ENCODE measurements around the gene TBXAS1.

The TBXAS1 gene

DNA sequence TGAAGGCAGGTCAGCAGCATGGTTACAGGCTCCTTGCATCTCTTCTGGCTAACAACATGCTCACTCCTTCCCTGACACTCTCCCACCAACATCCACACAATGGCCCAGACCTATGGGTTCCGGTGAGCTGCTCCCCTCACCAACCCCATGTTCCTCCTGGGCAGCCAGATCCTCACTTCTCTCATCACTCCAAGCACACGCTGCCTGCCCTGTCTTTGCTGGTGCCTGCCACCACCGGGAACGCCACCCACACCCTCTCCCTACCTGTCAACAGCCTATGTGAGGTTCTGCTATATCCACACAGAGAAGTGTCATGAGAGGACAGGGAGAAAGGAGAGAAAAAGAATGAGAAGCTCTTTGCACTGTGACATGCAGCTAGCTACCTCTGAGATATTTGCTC lies 219.1 kb downstream of the TBXAS1 start:
- Histone ChIP-seq H3K9me3 (ENCODE audit: control insufficient read depth, low read length) (no peaks in the 10 kb centered on the region), H3K27me3 (replicated peaks; ENCODE audit: control insufficient read depth, insufficient read depth, low read length) (no peaks in the 10 kb centered on the region), H3K4me1 (ENCODE audit: control insufficient read depth, insufficient read depth, low read length) (peaks cover 13% of the 10 kb centered on the region), H3K9ac (ENCODE audit: low read length) (no peak overlapping the region), H3K4me3 (ENCODE audit: low read length) (no peak overlapping the region), H3K36me3 (ENCODE audit: control insufficient read depth, insufficient read depth, low read length, severe bottlenecking) (peaks cover 10% of the 10 kb centered on the region)
- no peak for DNase-seq (ENCODE audit: low read depth)

DNA sequence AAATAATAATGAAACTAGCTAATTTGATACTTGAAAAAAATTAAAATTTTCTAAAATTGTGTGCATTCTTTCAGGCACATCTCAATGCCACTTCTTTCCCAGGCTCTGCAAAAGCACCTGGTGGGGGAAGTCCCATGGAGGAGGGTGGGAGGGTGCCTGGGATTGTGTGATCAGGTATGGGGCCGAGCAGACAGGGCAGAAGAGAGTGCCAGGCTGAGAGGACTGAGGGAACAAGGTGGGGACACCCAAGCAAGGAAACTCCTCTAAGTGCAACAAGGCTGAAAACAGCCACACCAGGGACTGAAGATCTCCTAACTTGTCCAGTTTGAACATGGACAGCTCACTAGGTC lies 219.9 kb downstream of the TBXAS1 start:
- Histone ChIP-seq H3K9ac (ENCODE audit: low read length) (no peak overlapping the region), H3K36me3 (ENCODE audit: control insufficient read depth, insufficient read depth, low read length, severe bottlenecking) (peaks cover 14% of the 10 kb centered on the region), H3K4me1 (ENCODE audit: control insufficient read depth, insufficient read depth, low read length) (peaks cover 13% of the 10 kb centered on the region), H3K9me3 (ENCODE audit: control insufficient read depth, low read length) (no peaks in the 10 kb centered on the region), H3K27me3 (replicated peaks; ENCODE audit: control insufficient read depth, insufficient read depth, low read length) (no peaks in the 10 kb centered on the region), H3K4me3 (ENCODE audit: low read length) (no peak overlapping the region)
- DNase-seq (ENCODE audit: low read depth): no peak

DNA sequence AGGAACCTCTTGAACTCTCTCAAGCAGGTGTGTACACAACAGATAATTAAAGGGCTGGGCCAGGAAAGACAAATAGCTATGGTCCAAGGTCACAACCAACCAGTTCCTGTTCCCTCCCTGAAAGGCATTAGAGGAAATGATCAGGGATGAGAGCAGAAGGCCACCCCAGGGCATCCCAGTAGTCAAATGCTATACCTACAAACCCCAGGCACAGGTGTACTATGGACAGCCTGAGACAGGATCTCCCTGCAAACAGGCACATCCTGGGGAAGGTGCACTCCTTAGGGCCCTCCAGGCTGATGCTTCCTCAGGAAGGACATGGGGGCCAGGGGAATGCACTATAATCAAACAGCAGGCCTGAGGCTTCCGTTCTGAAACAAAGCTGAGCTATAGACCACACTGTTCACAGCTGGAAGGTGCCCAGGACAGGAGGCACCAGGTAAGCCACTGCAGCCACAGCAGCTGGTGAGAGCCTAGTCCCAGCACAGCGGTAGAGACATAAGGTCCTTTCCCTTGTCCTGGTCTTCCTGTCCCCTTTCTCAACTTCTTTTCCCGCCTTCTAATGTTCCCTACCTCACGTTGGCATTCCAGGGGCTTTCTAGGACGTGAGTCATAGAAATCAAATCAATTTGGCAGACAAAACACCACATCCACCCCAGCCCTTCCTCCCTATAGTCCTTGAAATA lies 220.4 kb downstream of the TBXAS1 start:
- Histone ChIP-seq H3K36me3 (ENCODE audit: control insufficient read depth, insufficient read depth, low read length, severe bottlenecking) (peaks cover 18% of the 10 kb centered on the region), H3K4me3 (ENCODE audit: low read length) (no peak overlapping the region), H3K27me3 (replicated peaks; ENCODE audit: control insufficient read depth, insufficient read depth, low read length) (no peaks in the 10 kb centered on the region), H3K4me1 (ENCODE audit: control insufficient read depth, insufficient read depth, low read length) (peaks cover 13% of the 10 kb centered on the region), H3K9ac (ENCODE audit: low read length) (no peak overlapping the region), H3K9me3 (ENCODE audit: control insufficient read depth, low read length) (no peaks in the 10 kb centered on the region)
- DNase-seq (ENCODE audit: low read depth): no peak

DNA sequence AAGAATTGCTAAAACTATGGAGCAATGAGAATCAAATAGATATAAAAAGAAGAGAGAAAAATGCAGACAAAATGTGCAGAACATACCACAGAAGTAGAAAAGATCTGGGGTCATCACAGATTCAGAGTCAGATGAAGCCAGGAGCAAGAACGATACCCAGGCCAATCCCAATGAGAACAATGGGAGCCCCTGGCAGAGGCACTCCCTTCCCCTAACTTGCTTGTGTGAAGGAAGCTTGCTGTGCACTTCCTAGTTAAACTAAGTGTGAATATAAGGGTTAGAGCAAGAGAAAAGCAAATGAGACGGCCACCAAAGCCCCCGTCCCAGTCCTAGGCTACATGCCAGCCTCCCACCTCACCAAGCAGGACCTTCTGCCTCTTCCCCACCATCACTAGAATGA lies 221.0 kb downstream of the TBXAS1 start:
- no peak for DNase-seq (ENCODE audit: low read depth)
- Histone ChIP-seq H3K4me3 (ENCODE audit: low read length) (no peak overlapping the region), H3K4me1 (ENCODE audit: control insufficient read depth, insufficient read depth, low read length) (peaks cover 13% of the 10 kb centered on the region), H3K36me3 (ENCODE audit: control insufficient read depth, insufficient read depth, low read length, severe bottlenecking) (peaks cover 18% of the 10 kb centered on the region), H3K27me3 (replicated peaks; ENCODE audit: control insufficient read depth, insufficient read depth, low read length) (no peaks in the 10 kb centered on the region), H3K9ac (ENCODE audit: low read length) (no peak overlapping the region), H3K9me3 (ENCODE audit: control insufficient read depth, low read length) (no peaks in the 10 kb centered on the region)

DNA sequence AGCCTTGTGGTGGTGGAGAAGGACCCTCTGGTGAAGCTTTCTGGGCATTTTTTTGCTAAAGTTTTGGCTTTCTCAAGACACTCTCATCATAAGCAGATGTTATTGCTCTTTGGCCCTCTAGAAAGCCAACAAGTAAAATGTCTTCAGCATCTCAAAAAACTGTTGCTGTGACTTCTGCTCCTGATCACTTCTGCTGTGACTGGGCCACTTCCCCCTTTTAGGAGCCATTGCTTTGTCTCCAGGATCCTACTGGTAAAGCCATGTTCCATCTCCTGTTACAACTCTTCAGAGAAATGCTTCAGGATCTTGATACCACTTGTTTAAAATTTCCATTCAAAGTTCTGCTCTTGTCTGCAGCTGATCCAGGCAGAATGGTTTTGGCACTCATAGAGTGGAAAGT lies 222.8 kb downstream of the TBXAS1 start:
- H3K4me3 ChIP-seq (ENCODE audit: low read length): no peak overlapping the region
- H3K36me3 ChIP-seq (ENCODE audit: control insufficient read depth, insufficient read depth, low read length, severe bottlenecking): peaks cover 10% of the 10 kb centered on the region
- H3K4me1 ChIP-seq (ENCODE audit: control insufficient read depth, insufficient read depth, low read length): peaks cover 4% of the 10 kb centered on the region
- no peaks in the 10 kb centered on the region for H3K27me3 ChIP-seq (replicated peaks; ENCODE audit: control insufficient read depth, insufficient read depth, low read length)
- no peaks in the 10 kb centered on the region for H3K9me3 ChIP-seq (ENCODE audit: control insufficient read depth, low read length)
- no peak overlapping the region for H3K9ac ChIP-seq (ENCODE audit: low read length)
- no peak for DNase-seq (ENCODE audit: low read depth)

DNA sequence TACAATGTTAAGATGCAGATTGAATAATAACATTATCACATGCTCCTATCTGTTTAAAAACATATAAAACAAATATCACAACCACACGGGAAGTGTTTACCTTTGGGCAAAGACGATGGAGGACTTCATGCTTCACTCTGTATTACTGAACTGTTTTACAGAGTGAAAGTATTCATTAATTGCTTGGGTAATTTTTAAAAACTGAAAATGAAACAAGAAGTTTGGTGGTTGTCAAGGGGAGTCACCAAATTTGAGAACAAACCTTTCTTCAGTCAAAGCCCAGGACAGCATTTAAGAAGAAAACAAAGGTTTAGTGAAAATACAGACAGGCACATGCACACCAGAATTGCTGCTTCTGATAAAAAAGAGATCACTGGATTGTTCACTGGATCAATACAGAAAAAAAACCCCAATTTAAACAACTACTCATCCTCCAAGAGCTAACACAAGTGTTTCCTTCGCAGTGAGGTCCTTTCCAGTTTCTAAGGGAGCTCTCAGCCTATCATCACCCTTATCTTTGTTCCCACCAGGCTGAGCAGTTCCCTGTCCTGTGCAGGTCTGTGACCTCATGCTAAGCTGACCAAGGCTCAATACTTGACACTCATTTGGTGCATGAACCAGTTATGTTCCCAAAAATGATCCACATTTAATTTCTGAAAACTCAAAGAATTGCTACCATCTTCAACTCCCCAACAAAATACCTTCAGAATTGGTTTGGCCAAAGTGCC lies 224.9 kb downstream of the TBXAS1 start:
- Histone ChIP-seq H3K4me3 (ENCODE audit: low read length) (no peak overlapping the region), H3K9me3 (ENCODE audit: control insufficient read depth, low read length) (no peaks in the 10 kb centered on the region), H3K4me1 (ENCODE audit: control insufficient read depth, insufficient read depth, low read length) (peaks cover 5% of the 10 kb centered on the region), H3K9ac (ENCODE audit: low read length) (no peak overlapping the region), H3K27me3 (replicated peaks; ENCODE audit: control insufficient read depth, insufficient read depth, low read length) (no peaks in the 10 kb centered on the region), H3K36me3 (ENCODE audit: control insufficient read depth, insufficient read depth, low read length, severe bottlenecking) (peaks cover 13% of the 10 kb centered on the region)
- no peak for DNase-seq (ENCODE audit: low read depth)

DNA sequence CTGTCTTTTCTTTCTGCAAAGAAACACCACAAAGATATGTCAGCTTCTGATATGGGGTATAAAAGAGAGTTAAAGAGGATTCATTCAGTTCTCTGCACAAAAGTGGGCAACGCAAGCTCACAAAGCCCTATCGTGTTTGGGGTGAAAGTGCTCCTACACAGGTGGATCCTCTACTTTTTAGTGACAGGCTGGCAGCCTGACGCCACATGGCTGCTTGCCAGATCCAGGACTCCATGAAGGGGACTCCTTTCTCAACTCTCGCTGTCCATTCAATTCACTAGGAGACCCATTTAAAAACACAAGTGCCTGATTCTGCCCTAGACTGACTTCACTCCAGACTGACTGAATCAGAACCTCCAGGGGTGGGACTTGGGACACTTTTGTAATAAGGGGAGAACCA lies 225.7 kb downstream of the TBXAS1 start:
- no peaks in the 10 kb centered on the region for H3K27me3 ChIP-seq (replicated peaks; ENCODE audit: control insufficient read depth, insufficient read depth, low read length)
- H3K9me3 ChIP-seq (ENCODE audit: control insufficient read depth, low read length): no peaks in the 10 kb centered on the region
- peaks cover 13% of the 10 kb centered on the region for H3K36me3 ChIP-seq (ENCODE audit: control insufficient read depth, insufficient read depth, low read length, severe bottlenecking)
- H3K4me3 ChIP-seq (ENCODE audit: low read length): no peak overlapping the region
- no peak for DNase-seq (ENCODE audit: low read depth)
- peaks cover 8% of the 10 kb centered on the region for H3K4me1 ChIP-seq (ENCODE audit: control insufficient read depth, insufficient read depth, low read length)
- no peak overlapping the region for H3K9ac ChIP-seq (ENCODE audit: low read length)

DNA sequence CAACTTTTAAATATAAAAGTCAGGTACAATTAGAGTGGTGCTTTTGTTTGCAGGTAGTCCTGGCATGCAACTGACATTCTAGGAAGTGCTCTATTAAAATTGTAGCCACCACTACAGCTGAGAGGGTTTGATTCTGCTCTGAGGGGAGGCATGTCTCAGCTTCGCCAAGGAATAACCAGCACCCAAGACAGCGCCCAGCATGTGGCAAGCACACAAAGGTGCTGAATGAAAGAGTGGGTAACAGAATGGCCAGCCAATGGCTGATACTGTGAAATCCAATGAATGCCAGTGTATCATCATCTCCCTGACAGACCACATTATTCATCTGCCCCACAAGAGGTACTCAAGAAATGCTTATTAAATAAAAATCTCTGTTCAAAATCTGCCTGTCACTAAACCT lies 226.8 kb downstream of the TBXAS1 start:
- DNase-seq (ENCODE audit: low read depth): no peak
- Histone ChIP-seq H3K4me3 (ENCODE audit: low read length) (no peak overlapping the region), H3K36me3 (ENCODE audit: control insufficient read depth, insufficient read depth, low read length, severe bottlenecking) (peaks cover 13% of the 10 kb centered on the region), H3K4me1 (ENCODE audit: control insufficient read depth, insufficient read depth, low read length) (peaks cover 19% of the 10 kb centered on the region), H3K9me3 (ENCODE audit: control insufficient read depth, low read length) (no peaks in the 10 kb centered on the region), H3K27me3 (replicated peaks; ENCODE audit: control insufficient read depth, insufficient read depth, low read length) (no peaks in the 10 kb centered on the region), H3K9ac (ENCODE audit: low read length) (no peak overlapping the region)

DNA sequence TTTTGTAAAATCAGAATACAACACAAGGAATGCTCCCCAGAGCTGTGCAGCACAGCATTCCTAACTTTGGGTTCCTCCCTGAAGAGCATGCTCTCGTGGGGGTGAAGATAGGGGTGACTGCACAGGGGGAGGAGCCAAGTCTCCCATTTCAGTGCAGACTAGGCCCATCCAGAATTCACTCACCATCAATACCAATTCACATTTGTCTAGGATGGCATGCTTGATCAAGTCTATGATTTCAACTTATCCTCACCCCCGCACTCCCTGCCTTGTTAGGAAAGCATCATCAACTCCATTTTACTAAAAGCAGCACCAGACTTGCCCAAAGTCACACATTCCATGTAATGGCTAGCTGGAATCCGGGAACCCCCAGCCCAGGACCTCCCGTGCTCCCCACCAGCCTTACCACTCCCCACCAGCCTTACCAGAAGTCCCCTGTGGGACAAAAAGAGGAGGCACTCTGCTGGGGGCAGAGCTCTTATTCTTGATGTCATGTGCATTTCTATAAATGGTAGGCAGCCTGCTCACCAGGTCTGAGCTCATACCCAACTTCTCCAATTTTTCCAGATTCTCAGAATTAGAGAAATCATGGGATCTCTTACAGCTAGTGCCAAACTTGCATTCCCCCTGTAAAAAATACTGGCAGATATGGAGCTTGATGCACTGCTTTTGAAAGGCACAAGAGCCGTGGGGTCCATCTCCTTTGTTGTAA lies 227.5 kb downstream of the TBXAS1 start:
- H3K27me3 ChIP-seq (replicated peaks; ENCODE audit: control insufficient read depth, insufficient read depth, low read length): no peaks in the 10 kb centered on the region

DNA sequence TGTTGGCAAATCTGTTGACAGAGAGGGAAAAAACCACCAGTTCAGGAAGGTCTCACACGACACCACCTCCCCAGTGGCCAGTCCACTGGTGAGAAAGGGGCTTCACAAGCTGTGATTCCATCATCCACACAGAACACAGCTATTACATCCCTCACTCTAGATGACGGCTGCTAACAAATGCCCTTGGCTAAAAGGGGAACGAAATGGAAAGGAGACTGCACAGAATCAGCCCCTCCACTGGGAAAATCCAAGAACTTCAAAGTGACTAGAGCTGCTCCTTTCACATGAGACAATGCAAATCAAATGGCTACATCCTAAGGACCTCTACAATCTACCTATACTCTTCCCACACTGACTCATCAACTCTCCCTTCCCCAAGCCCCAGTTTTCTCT lies 228.1 kb downstream of the TBXAS1 start:
- H3K9ac ChIP-seq (ENCODE audit: low read length): no peak overlapping the region
- H3K4me3 ChIP-seq (ENCODE audit: low read length): no peak overlapping the region
- H3K36me3 ChIP-seq (ENCODE audit: control insufficient read depth, insufficient read depth, low read length, severe bottlenecking): peaks cover 13% of the 10 kb centered on the region
- H3K4me1 ChIP-seq (ENCODE audit: control insufficient read depth, insufficient read depth, low read length): peaks cover 24% of the 10 kb centered on the region
- H3K27me3 ChIP-seq (replicated peaks; ENCODE audit: control insufficient read depth, insufficient read depth, low read length): no peaks in the 10 kb centered on the region
- no peaks in the 10 kb centered on the region for H3K9me3 ChIP-seq (ENCODE audit: control insufficient read depth, low read length)
- no peak for DNase-seq (ENCODE audit: low read depth)

More for the DNA sequence above, 227.5 kb downstream of the TBXAS1 start:
- no peak for DNase-seq (ENCODE audit: low read depth)
- no peaks in the 10 kb centered on the region for H3K9me3 ChIP-seq (ENCODE audit: control insufficient read depth, low read length)
- peaks cover 13% of the 10 kb centered on the region for H3K36me3 ChIP-seq (ENCODE audit: control insufficient read depth, insufficient read depth, low read length, severe bottlenecking)
- H3K4me3 ChIP-seq (ENCODE audit: low read length): no peak overlapping the region
- no peak overlapping the region for H3K9ac ChIP-seq (ENCODE audit: low read length)
- peaks cover 24% of the 10 kb centered on the region for H3K4me1 ChIP-seq (ENCODE audit: control insufficient read depth, insufficient read depth, low read length)

DNA sequence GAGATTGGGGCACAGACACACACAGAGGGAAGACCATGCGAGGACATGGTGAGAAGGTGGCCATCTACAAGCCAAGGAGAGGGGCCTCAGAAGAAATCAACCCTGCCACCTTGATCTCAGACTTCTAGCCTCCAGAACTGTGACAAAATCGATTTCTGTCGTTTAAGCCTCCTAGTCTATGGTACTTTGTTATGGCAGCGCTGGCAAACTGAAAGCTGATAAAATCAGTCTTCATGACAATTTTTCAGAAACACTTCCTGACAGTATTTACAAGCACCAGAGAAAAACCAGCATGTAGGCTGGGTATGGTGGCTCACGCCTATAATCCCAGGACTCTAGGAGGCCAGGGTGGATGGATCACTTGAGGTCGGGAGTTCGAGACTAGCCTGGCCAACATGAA lies 229.5 kb downstream of the TBXAS1 start:
- DNase-seq (ENCODE audit: low read depth): no peak
- H3K4me1 ChIP-seq (ENCODE audit: control insufficient read depth, insufficient read depth, low read length): peaks cover 24% of the 10 kb centered on the region
- no peak overlapping the region for H3K9ac ChIP-seq (ENCODE audit: low read length)
- peaks cover 11% of the 10 kb centered on the region for H3K36me3 ChIP-seq (ENCODE audit: control insufficient read depth, insufficient read depth, low read length, severe bottlenecking)
- no peaks in the 10 kb centered on the region for H3K27me3 ChIP-seq (replicated peaks; ENCODE audit: control insufficient read depth, insufficient read depth, low read length)
- no peaks in the 10 kb centered on the region for H3K9me3 ChIP-seq (ENCODE audit: control insufficient read depth, low read length)
- H3K4me3 ChIP-seq (ENCODE audit: low read length): no peak overlapping the region

Data from adipocyte (in vitro differentiated cells).